Measurements from ENCODE around the gene ENG.

The ENG gene

GRCh38 chr9:127866535-127866934 lies 12.1 kb upstream of the ENG start:
- in situ Hi-C loops (cut with MboI; ENCODE audit: low sequenced_read_pairs): no loop called here

- in situ Hi-C loops (cut with MboI; ENCODE audit: low sequenced_read_pairs): no loop called here
Observed at GRCh38 chr9:127865645-127866464, 11.4 kb upstream of the ENG start.

- in situ Hi-C loops (cut with MboI; ENCODE audit: low sequenced_read_pairs): no loop called here
Observed at GRCh38 chr9:127863191-127863621, 8.7 kb upstream of the ENG start.

- in situ Hi-C loops (cut with MboI; ENCODE audit: low sequenced_read_pairs): no loop called here
Observed at GRCh38 chr9:127862075-127863011, 7.9 kb upstream of the ENG start.

- in situ Hi-C loops (cut with MboI; ENCODE audit: low sequenced_read_pairs): no loop called here
Observed at GRCh38 chr9:127860779-127861178, 6.3 kb upstream of the ENG start.

GRCh38 chr9:127860260-127860659 lies 5.8 kb upstream of the ENG start:
- in situ Hi-C loops (cut with MboI; ENCODE audit: low sequenced_read_pairs): no loop called here

GRCh38 chr9:127858041-127858512 lies 3.6 kb upstream of the ENG start:
- in situ Hi-C loops (cut with MboI; ENCODE audit: low sequenced_read_pairs): no loop called here

- in situ Hi-C loops (cut with MboI; ENCODE audit: low sequenced_read_pairs): no loop called here
Observed at GRCh38 chr9:127857278-127857677, 2.8 kb upstream of the ENG start.

- in situ Hi-C loops (cut with MboI; ENCODE audit: low sequenced_read_pairs): no loop called here
Observed at GRCh38 chr9:127856729-127857116, 2.3 kb upstream of the ENG start.

- in situ Hi-C loops (cut with MboI; ENCODE audit: low sequenced_read_pairs): no loop called here
Observed at GRCh38 chr9:127856094-127856728, 1.8 kb upstream of the ENG start.

GRCh38 chr9:127855522-127855921 lies 1.1 kb upstream of the ENG start:
- in situ Hi-C loops (cut with MboI; ENCODE audit: low sequenced_read_pairs): no loop called here

GRCh38 chr9:127854960-127855359 lies 502 bp upstream of the ENG start:
- in situ Hi-C loops (cut with MboI; ENCODE audit: low sequenced_read_pairs): no loop called here

- in situ Hi-C loops (cut with MboI; ENCODE audit: low sequenced_read_pairs): no loop called here
Observed at GRCh38 chr9:127853312-127854183, 910 bp downstream of the ENG start.

GRCh38 chr9:127852829-127853228 lies 1.6 kb downstream of the ENG start:
- in situ Hi-C loops (cut with MboI; ENCODE audit: low sequenced_read_pairs): no loop called here

- in situ Hi-C loops (cut with MboI; ENCODE audit: low sequenced_read_pairs): no loop called here
Observed at GRCh38 chr9:127850286-127850830, 4.1 kb downstream of the ENG start.

- in situ Hi-C loops (cut with MboI; ENCODE audit: low sequenced_read_pairs): no loop called here
Observed at GRCh38 chr9:127848756-127849504, 5.5 kb downstream of the ENG start.

GRCh38 chr9:127847833-127848755 lies 6.4 kb downstream of the ENG start:
- in situ Hi-C loops (cut with MboI; ENCODE audit: low sequenced_read_pairs): no loop called here

- in situ Hi-C loops (cut with MboI; ENCODE audit: low sequenced_read_pairs): no loop called here
Observed at GRCh38 chr9:127847178-127847510, 7.3 kb downstream of the ENG start.

All from hTERT RPE-1 (cell line).